MG63 (cell line): ENCODE measurements around the gene CKLF. TPM values are rescaled to one million over a fixed set of nuclear protein-coding genes. Genes with fewer than 3 reads are reported as not detected.

Experiments used
- DNase-seq: peaks from one replicate; pipeline ENCODE4 v3.0.0-alpha.2; 2020
- H3K27me3 ChIP-seq: fragments of 250-450 bp; sonication (Bioruptor Pico); 2 replicates; pipeline ENCODE4 v1.5.1; 2020; ENCODE audit warnings: mild to moderate bottlenecking, moderate library complexity
- H3K36me3 ChIP-seq: fragments of 250-450 bp; sonication (Bioruptor Pico); 2 replicates; pipeline ENCODE4 v1.5.1; 2020; ENCODE audit warnings: mild to moderate bottlenecking, moderate library complexity
- H3K4me3 ChIP-seq: fragments of 250-450 bp; sonication (Bioruptor Pico); 2 replicates; pipeline ENCODE4 v1.5.1; 2020; ENCODE audit warnings: mild to moderate bottlenecking, moderate library complexity
- H3K9me3 ChIP-seq: fragments of 250-450 bp; sonication (Bioruptor Pico); 2 replicates; pipeline ENCODE4 v1.5.1; 2020; ENCODE audit warnings: mild to moderate bottlenecking, moderate library complexity
- total RNA-seq: library from RNA; depleted of rRNA; stranded (reverse); fragments of >200 nt; shearing (Covaris generic); gene quantifications from 2 replicates; pipeline ENCODE4 v1.2.3, GENCODE V29; 2014; ENCODE audit warnings: low replicate concordance

CKLF gene
- total RNA-seq, 1 experiment from 2014 or later = 46.1 TPM

DNA sequence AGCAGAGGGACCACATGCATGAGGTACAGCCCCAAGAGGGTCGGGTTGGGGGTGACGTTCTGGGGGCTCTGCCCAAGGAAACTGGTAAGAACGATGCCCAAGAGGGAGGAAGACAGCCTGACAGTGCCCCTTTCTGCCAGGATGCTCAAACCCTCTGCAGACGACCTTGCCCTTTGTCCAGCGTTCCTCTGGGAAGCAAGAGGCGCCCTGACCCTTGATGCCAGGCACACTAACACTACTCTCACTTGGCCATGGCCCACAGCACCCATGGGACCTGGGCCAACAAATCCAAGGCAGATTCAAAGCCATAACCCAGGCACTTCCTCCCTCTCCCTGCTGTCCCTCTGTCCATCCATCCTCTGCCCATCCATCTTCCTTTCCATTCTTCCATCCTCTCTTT is 22.9 kb upstream of the CKLF start:
- no peaks in the 10 kb centered on the region; the same call in 1 of the 2 replicates for H3K36me3 ChIP-seq
- H3K4me3 ChIP-seq = no peak overlapping the region
- DNase-seq = no peak
- no peaks in the 10 kb centered on the region for H3K27me3 ChIP-seq
- no peaks in the 10 kb centered on the region for H3K9me3 ChIP-seq

DNA sequence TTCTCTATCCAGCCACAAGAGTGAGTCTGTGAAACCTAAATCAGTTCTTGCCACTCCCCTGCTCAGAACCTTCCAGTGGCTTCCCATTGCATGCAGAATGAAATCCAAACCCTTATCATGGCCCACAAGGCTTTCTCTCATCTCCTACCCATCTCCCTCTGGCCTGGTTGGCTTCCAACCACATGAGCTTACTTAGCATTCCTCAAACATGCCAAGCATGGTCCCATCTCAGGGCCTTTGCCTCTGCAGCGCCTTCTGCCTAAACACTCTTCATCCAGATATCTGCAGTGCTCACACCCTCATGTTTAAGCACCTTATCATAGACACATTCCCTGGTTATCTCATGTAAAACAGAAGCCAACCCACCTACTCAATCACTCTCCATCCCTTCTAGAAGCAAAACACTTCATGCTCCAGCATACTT is 18.0 kb upstream of the CKLF start:
- Histone ChIP-seq H3K9me3 (no peaks in the 10 kb centered on the region), H3K27me3 (no peaks in the 10 kb centered on the region), H3K36me3 (no peaks in the 10 kb centered on the region), H3K4me3 (no peak overlapping the region)
- no peak for DNase-seq

DNA sequence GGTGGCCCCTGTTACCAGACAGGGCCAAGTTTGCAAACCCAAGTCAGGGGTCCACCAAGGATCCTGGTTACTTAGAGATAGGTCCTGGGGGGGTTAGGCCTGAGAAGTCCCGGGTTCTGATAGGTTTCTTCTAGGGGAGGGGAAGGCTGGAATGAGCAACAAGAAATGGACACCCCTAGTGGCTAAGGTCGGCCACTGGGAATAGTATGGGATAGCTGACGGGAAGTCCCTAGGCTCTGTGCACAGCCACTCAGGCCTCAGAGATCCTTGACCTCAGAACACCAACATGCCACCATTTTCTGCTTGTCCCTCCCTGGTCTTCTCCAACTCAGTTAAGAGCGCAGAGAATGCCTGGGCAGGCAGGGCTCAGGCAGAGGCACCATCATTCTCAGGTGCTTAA is 15.9 kb upstream of the CKLF start:
- no peak for DNase-seq
- no peaks in the 10 kb centered on the region for H3K27me3 ChIP-seq
- H3K36me3 ChIP-seq = no peaks in the 10 kb centered on the region
- H3K9me3 ChIP-seq = no peaks in the 10 kb centered on the region
- H3K4me3 ChIP-seq = no peak overlapping the region

DNA sequence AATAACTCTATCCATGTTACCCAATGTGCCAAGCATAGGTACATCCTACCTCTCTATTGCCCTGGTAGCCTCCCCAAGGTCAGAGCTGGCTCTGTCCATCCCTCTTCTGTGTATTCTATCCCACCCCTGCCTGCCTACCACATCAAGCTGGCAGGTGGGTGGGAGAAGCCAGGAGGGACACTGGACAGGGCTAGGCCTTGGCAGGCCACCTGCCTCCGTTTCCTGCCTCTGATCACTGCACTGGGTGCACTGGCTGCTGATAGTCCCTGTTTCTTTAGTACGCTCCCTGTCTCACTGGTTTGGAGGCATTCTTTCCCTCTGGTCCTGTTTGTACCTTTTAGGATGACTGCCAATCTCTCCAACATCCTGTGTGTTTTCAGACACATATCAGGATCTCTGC is 15.1 kb upstream of the CKLF start:
- no peak overlapping the region for H3K4me3 ChIP-seq
- H3K27me3 ChIP-seq = no peaks in the 10 kb centered on the region
- no peaks in the 10 kb centered on the region for H3K9me3 ChIP-seq
- no peak for DNase-seq
- no peaks in the 10 kb centered on the region for H3K36me3 ChIP-seq

DNA sequence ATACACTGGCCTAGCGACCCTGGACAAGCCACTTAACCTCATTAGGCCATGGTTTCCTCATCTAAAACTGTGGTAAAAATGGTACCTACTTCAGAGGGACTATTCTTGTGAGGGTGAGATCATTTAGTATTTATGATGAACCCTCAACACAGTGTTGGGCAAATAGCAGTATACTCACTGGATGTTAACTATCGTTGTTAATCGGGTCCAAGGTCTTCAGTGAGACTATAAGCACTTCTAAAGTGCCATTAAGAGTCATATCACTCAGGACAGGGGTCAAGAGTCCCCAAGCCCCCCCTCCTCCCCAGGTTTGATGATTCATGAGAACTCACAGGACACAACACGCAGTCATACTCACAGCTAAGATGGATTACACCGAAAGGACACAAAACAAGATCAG is 13.5 kb upstream of the CKLF start:
- no peak for DNase-seq
- Histone ChIP-seq H3K36me3 (no peaks in the 10 kb centered on the region), H3K4me3 (no peak overlapping the region), H3K27me3 (no peaks in the 10 kb centered on the region), H3K9me3 (no peaks in the 10 kb centered on the region)

DNA sequence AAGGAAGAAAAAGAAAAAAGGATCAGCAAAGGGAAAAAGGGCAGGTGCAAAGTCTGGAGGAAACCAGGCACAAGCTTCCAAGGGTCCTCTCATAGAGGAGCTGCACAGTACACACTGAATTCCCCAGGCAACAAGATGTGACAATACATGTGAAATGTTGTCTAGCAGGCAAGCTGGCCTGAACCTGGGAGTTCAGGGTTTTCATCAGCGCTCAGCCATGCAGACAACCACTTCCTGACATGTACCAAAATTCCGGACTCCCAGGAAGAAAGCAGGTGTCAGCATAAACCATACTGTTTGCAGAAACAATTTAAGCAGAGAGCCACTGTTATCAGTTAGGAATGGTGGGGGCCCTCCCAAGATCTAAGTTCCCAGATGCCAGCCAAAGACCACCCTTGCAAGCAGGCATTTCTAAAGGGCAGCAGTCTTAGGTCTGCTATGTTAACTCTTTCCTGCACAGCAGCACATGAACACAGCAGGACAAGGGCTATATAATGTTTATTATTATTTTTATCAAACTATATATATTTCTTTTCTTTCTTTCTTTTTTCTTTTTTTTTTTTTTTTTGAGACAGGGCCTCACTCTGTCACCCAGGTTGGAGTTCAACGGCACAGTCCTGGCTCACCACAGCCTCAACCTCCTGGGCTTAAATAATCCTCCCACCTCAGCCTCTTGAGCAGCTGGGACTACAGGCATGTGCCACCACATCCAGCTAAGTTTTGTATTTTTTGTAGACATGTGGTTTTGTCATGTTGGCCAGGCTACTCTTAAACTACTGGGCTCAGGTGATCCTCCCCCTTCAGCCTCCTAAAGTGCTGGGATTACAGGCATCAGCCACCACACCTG is 12.5 kb upstream of the CKLF start:
- no peaks in the 10 kb centered on the region for H3K36me3 ChIP-seq
- no peak for DNase-seq
- no peaks in the 10 kb centered on the region for H3K9me3 ChIP-seq
- no peak overlapping the region for H3K4me3 ChIP-seq
- no peaks in the 10 kb centered on the region for H3K27me3 ChIP-seq

DNA sequence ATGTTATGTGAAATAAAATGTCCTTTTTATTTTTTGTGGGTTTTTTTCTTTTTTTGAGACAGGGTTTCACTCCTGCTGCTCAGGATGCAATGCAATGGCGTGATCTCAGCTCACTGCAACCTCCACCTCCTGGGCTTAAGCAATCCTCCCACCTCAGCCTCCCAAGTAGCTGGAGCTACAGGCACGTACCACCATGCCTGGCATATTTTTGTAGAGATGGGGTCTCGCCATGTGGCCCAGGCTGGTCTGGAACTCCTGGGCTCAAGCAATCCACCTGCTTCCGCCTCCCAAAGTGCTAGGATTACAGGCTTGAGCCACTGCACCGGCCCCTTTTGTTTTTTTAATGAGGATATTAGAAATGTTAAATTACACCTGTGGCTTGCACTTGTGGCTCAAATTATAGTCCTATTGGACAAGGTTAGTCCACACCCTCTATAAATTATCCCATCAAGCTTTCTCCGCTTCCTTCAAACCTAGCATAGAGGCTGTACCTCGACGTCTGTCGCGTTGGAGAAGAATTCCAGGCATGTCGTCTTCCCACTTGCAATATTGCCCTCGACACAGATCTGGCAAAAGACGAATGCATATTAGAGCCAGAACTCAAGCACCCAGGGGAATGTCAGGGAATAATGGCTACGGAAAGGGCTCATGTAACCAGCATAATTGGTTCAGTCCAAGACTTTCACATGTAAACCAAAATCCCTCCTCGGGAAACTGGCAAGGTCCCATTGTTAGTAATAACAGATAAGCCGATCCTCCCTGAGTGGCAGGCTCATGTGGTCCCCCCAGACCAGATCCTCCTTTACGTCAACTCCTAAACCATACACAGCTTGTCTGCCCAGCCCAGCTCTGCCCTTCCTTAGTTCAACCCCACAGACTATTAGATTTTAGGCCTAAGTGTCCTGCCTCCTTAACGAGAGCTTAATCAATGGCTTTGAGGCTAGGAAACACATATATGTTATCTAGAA is 10.7 kb upstream of the CKLF start:
- Histone ChIP-seq H3K4me3 (no peak overlapping the region), H3K9me3 (no peaks in the 10 kb centered on the region), H3K36me3 (no peaks in the 10 kb centered on the region), H3K27me3 (no peaks in the 10 kb centered on the region)
- no peak for DNase-seq

DNA sequence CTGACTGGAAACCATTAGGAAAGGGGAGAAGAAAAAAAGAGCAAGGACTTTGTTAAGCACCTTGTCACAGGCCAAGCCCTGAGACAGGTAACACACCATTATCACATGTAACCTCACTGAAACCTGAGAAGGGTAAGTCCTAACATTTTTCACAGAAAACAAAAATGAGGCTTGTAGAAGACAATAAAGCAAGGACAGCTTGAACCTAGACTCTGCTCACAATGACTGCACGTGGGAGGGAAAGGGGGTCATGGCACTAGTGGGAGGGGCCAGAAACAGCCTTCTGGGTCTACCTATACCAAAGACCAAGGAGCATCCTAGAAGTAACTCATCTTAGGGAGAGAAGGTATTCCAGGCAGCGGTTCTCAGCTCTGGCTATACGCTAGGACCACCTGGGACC is 10.0 kb upstream of the CKLF start:
- no peaks in the 10 kb centered on the region for H3K9me3 ChIP-seq
- H3K36me3 ChIP-seq = no peaks in the 10 kb centered on the region
- no peak overlapping the region for H3K4me3 ChIP-seq
- H3K27me3 ChIP-seq = no peaks in the 10 kb centered on the region
- DNase-seq = no peak

DNA sequence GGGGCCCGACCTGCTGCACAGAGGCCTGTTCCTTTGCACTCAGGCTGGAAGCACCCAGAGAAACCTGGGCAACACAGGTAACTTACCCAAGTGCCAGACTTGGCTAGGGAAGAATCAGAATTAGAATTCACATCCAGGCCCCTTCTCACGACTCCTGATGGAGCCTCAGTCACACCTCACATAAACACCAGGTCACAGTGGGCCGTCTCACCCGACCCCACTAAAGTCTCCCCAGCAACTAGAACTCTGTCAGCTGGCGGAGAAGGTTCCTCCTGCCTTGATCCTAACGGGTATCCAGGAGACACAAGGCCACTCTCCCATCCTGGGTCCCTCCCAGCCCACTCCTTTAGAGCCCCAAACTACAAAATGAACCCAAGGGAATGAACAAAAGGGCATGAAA is 8.8 kb upstream of the CKLF start:
- DNase-seq = no peak
- H3K4me3 ChIP-seq = no peak overlapping the region
- H3K27me3 ChIP-seq = no peaks in the 10 kb centered on the region
- no peaks in the 10 kb centered on the region for H3K36me3 ChIP-seq
- H3K9me3 ChIP-seq = no peaks in the 10 kb centered on the region

DNA sequence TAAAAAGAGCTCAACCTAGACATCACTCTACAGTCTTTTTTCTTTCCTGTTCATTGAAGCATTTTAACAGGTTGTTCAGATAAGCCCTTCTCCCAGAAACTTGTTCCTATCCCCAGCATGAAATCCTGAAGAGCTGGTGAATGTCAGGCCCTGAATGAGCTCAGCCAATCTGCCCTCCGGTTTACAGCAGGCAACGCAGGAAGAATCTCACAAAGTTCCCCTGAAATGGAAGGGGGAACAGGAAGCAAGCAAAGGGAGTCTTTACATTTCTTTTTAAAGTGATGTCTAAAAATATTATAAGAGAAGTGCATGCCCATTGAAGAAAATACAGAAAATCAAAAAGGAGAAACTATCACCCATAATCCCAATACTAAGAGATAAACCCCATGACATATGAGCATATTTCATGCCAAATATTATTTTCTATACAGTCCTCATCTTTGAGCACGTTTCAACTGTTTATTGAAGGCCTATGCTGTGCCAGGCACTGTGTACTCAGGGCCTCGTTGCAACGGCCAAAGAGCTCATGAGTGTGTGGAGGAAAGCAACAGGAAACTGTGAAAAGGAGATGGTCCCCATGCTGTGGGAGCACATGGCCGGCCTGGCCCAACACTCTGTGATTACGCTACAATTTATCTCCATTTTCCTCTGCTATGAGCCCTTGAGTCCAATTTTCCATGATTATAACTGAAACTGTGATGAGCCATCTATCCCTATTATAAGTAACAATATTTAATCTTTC is 8.2 kb upstream of the CKLF start:
- DNase-seq = no peak
- H3K9me3 ChIP-seq = no peaks in the 10 kb centered on the region
- no peaks in the 10 kb centered on the region for H3K36me3 ChIP-seq
- H3K4me3 ChIP-seq = no peak overlapping the region
- no peaks in the 10 kb centered on the region for H3K27me3 ChIP-seq

DNA sequence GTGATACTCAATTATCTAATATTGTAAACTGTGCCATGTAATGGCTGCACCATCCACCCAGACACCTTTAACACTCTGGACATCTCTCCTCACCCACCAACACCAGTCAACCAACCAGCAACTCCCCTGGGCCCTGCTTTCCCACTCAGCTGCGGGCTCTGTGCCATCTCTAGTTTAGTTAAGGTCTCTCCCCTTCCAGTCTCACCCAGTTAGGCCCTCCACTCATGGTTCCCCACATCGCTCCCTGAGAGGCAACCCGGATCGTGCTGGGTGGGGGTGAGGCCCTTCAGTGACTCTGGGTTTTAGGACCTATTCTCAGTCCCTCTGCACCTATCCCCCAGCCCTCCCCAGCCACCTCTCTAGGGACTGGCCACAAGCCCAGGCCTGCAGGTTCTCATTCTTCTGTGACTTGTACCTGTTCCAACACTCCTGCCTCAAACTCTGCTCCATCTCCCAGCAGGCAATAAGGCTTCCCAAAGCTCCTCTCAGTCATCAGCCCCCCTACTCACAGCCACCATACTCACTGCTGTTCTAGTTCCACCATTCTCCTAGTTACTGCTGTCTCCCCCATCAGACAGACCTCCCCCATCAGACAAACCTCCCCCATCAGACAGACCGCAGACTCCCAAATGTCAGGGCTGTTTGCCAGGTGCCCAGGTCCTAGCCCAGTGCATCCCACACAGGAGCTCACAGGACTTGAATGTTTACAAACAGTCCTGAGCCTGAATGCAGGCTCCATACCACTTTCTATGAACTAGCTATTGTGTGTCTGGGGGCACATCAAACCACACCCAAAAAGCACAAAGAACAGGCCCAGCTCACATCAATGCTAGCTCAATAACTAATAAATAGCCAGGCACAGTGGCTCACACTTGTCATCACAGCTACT is 5.0 kb upstream of the CKLF start:
- DNase-seq = no peak
- Histone ChIP-seq H3K4me3 (no peak overlapping the region), H3K36me3 (no peaks in the 10 kb centered on the region), H3K27me3 (no peaks in the 10 kb centered on the region), H3K9me3 (no peaks in the 10 kb centered on the region)

DNA sequence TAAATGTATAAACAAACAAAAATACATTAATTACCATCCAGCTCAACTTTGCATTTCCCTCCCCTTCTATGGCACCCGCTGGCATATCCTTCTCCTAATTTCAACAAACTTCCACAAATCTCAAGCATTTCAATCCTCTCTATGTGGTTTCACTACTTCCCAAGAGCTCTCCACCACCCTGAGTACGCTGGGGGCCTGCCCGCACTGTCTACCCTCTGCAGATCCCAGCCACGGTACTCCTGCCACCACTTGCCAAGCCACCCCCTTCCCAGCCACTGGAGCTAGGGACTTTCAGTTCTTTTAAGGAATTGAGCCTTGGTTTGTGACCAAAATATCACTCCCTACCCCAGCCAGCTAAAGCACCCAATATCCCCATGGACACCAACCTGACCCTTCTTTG is 4.3 kb upstream of the CKLF start:
- no peaks in the 10 kb centered on the region for H3K36me3 ChIP-seq
- H3K9me3 ChIP-seq = no peaks in the 10 kb centered on the region
- H3K4me3 ChIP-seq = no peak overlapping the region
- H3K27me3 ChIP-seq = no peaks in the 10 kb centered on the region
- DNase-seq = no peak

DNA sequence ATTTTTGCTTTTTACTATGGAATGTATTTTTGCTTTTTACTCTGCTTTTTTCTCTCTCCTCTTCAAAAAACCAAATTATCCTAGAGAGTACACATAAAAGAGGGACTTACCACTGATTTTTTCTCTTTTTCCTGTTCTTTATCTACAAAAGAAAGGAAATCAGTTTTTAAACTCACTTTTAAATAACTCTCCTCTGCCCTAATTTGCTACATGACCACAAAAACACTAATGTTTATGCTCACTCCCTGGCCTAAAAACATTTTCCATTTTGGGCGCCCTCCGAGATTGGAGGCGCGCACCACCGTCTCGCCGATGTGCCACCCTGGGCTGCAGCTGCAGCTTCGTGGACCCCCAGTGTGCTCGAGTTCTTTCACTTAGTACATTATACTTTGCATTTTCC is 3.5 kb upstream of the CKLF start:
- Histone ChIP-seq H3K9me3 (no peaks in the 10 kb centered on the region), H3K36me3 (no peaks in the 10 kb centered on the region), H3K27me3 (no peaks in the 10 kb centered on the region), H3K4me3 (peak overlapping the region; percentile 59)
- DNase-seq = no peak

DNA sequence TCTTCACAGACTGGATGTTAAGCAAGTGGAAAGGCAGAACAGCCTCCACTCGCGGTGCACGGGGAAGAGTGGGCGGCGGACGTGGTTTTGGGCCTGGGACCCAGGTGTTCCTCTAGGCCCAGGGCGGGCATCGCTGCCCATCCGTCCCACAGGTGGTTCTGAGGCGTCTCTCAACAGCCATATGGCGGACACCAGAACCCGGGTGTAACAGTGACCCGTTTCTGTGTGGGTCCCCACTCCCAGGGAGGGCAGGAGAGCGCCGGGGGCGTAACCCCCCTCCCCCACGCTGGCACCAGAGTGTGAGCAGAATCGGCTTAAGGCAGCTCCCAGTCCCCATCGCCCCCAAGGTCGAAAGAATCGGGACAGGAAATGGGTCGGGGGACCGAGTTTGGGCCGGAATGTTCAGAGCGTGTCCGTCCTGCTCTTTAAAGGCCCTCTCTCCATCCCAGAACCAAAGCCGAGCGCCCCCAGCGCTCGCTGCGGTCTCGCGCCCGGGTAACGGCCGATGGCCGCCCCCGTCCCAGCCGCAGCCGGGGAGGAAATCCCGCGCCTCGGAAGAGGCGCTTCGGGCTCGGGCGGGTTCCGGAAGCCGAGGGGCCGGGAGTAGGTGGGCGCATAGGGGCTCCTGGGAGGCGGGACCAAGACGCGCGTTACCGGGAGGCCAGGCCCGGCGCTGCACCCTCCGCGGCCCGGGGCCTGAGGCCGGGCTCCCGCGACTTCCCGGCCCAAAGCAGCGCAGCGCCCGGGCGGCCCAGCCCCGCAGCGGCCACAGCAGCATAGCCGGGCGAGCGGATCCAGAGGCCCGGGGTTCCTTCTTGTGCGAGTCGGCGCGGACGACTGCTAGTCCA is 2.9 kb upstream of the CKLF start, which contains the start of gene TK2:
Gene TK2, minus strand, starts transcription at position 839 of the 848 bp plus-strand sequence. Its CDS starts 61 bp downstream, at position 778.
- no peaks in the 10 kb centered on the region; the same call in 1 of the 2 replicates for H3K36me3 ChIP-seq
- peak within 1 kb of the TSS; percentile 59 for H3K4me3 ChIP-seq
- no peaks in the 10 kb centered on the region for H3K9me3 ChIP-seq
- H3K27me3 ChIP-seq = no peaks in the 10 kb centered on the region
- DNase-seq = peak; percentile 56

DNA sequence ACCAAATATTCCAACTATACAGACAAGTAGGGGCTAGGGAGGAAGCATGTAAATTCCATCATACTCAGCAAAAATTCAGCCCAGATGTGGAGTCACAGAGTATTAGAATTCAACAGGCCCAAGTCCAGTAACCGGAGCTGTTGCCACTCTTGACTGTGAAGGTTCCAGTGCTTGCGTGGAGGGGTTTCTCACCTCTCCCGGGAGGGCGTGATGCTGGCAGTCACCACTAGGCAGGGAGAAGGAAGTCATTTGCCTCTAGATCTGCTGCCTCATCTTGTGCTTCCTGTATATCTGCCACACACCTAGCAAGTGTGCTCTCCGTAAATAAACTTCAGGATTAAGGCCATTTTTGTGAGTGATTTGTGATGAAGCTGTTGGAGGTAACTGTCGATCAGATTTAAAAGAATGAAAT is 1.0 kb upstream of the CKLF start:
- no peak overlapping the region for H3K4me3 ChIP-seq
- H3K27me3 ChIP-seq = no peaks in the 10 kb centered on the region
- H3K9me3 ChIP-seq = no peaks in the 10 kb centered on the region
- H3K36me3 ChIP-seq = no peaks in the 10 kb centered on the region; the same call in 1 of the 2 replicates
- DNase-seq = peak; percentile 57
